Activated CD4-positive, CD25-positive, alpha-beta regulatory T cell treated with anti-CD3 and anti-CD28 coated beads, Interleukin-2, amount 50 U/mL, for 16 hours (primary cell): ENCODE results near the gene CCDC107.

Experiments
- DNase-seq: peaks from one replicate; pipeline ENCODE4 v3.0.0-alpha.2; 2020; ENCODE audit warnings: low read depth, low spot score

CCDC107 gene

DNA sequence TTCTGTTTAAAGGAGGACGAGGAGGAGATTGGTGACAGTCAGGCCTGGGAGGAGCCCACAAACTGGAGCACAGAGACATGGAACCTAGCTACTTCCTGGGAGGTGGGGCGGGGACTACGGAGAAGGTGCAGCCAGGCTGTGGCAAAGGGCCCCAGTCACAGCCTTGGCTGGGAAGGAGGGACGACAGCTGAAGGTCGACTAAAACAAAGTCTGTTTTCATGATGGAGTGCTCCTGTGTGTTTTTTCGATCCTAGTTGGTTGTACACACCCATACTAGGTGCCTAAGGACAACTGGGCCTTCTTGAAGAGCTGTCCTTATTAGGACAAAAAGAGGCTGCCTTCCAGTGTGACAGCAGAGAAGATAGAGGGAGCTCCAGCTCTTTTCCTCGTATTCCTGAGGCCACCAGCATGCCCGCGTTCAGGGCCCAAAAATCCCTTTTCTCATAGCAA, 2.9 kb downstream of the CCDC107 start:
- no peak for DNase-seq

DNA sequence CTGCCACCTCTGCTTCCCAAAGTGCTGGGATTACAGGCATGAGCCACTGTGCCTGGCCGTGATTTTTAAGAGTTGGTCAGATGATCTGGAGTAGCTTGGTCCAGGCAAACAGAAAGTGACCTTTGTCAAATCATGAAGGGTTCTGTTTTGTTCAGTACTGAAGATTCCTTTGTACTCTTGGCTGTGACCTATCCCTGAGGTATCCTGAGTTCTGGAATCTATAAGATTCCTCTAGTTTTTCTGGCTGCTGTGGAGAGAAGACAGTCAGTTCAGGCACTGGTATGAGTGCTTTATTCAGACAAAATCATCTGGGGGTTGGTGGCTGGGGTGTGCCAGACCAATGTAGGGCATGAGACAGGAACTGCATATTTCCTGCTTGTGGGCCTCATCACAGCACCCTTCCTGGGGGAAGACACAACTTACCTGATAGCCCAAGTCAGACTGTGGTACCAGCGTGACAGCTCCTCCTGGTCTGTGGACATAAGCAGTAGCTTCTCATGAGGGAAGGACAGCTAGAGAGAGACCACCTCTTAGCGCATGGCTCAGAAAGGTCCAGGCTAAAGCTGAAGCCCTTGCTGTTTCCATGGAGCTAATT, 3.8 kb downstream of the CCDC107 start:
- no peak for DNase-seq

DNA sequence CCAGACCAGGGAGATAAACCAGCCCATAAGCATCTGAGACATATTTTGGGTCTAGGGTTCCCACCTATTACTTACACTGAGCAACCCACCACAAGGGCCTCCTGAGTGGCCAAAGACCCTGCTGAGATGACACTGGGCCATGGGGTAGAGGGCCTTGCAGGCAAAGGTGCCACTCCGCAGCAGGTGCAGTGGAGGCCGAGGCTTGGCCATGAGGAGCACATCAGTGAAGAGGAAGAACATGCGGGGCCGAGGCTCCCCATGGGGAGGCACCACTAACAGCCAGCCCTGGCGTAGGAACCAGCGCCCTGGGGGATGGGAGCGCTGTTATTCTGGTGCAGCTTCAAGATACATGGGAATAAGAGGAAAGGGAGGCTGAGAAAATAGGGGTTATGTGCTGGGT, 4.3 kb downstream of the CCDC107 start:
- no peak for DNase-seq

DNA sequence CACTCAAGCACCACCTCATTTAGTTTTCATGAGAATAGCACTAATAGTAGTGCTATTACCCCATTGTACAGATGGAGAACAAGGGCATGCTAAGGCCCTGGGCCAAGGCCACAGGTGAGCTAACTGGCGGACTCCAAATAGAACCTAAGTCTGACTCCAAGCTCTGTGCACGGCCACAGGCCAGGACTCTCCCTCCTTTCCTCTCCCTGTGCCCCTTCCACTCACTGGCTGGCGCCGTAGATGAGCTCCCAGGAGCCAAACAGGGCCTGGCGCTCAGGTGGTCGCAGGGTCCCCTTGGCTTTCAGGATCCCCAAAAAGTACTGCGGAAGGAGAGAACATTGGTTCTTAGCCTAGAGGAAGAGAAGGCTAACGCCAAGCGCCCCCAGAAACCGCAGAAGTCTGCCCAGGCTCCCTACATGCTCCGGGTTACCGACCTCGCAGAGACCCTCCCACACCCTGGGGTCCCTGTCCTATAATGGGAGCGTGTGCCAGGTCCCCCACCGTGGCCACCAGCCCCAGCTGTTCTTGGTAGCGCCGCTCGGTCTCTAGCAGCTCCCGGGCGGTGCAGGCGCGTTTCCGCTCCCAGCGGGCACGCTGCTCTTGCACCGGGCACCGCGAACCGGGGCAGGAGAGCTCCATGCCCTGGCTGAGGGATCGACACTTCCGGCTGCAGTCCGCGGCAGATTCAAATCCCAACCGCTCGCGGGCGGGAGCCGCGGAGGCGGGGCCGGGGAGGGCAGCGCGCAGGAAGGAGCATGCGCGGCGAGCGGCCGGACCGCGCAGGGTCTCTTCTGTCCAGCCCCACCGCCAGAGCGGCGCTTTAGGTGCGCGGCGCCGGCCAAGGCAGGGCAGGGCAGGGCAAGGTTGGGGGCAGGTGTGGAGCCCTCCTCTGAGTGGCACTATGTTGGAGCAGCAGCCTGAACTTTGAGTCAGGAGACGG, 6.7 kb downstream of the CCDC107 start, which contains the start of gene ARHGEF39:
ARHGEF39 (minus strand) TSS at position 665 of the 940 bp plus-strand sequence; CDS start at position 639, 26 bp downstream.
- DNase-seq, result peak; percentile 44

DNA sequence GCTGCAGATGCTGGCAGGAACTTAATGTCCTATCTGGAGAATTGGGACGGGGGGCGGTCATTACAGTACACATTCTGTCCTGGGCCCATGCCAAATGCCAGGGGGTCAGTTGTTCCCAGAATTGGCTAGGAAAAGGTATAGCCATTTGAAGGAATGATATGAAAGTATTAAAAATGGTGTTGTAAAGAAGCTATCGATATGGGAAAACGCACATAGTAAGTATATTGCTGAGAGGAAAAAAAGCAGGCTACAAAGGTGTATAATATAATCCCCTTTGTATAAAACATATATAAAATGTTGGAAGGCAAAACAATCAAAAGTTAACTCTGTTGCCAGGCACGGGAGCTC, 7.4 kb downstream of the CCDC107 start:
- DNase-seq, result no peak

DNA sequence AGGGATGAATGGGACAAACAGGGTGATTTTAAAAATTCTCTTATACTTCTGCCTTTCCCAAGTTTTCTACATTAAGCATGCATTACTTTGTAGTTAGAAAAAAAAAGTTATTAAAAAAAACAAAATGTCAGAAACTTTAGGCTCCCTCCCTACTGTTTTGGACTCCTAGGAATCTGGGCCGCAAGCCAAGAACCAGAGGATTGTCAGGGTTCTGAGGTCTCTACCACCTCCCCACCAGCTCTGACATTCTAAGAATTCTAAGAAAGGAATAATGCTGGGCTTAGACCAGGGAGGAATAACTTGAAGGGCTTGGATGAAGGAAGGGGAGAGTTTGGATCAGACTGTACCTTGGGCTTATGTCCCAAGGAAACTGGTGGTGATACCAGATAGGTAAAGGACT, 8.0 kb downstream of the CCDC107 start:
- DNase-seq, result no peak

DNA sequence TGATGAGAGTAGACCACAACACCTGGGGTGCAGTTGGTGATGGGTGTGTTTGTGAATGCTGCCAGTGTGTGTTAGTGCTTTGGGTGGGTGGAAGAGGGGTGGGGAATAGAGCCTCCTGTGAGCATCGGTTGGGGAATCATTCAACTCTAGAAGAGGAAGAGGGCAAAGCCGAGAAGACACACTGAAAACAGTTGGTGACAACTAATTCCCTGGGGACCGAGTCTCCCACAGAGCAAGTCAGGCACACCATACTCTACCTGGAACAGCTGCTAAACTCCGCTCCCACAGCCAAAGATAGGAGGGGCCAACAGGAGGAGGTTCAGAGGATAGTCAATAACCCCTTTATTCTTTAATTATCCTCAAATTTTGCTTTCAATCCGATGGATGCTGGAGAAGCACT, 8.5 kb downstream of the CCDC107 start:
- DNase-seq, result no peak

DNA sequence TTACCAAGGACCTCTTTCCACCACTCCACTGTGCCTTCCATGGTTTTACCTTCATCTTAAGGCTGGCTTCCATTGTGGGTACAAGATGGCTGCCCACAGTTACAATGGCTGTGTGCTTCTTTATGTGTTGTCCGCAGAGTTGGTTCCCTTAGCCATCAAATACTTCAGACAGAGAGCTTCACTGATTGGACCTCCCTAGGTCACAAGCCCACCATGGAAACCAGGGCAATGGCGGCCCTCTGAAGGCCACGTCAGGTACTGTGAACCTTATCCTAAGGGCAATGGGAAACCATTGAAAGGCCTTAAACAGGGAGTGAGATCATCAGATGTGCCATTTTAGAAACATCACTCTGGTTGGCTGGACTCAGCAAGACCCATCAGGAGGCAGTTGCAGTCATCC, 9.8 kb downstream of the CCDC107 start:
- no peak for DNase-seq

DNA sequence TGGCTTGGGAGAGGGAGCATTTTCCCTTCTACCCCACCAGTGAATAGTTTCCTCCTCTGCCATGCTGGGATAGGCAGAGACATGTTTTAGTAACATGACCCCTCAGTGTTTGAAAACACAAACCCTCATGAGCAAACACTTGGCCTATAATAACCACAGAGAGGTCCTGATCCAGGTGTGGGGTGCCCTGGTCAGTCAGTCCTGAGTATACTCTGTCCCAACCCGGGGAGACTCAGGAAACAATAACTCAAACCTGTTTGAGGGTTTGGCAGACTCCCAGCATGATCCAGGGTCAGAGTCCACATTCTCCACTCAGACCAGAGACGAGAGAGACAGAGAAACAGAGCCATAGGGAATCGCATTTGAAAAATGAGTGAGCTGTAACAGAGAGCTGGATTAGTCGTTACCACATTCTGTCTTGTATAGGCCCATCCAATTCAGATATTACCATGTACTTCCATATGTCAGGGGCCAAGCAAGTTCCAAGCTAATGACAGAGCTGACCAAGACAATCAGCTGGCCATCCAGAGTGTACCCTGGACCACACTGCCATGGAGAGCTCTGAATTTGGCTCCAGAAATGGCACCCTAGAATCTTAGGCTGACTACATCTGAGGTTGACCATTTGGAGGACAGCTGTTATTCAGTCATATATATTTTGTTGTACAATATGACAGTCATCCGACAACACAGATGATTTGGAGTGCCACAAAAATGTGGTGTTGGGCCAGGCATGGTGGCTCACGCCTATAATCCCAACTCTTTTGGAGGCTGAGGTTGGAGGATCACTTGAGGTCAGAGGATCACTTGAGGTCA, 11.4 kb downstream of the CCDC107 start:
- no peak for DNase-seq

DNA sequence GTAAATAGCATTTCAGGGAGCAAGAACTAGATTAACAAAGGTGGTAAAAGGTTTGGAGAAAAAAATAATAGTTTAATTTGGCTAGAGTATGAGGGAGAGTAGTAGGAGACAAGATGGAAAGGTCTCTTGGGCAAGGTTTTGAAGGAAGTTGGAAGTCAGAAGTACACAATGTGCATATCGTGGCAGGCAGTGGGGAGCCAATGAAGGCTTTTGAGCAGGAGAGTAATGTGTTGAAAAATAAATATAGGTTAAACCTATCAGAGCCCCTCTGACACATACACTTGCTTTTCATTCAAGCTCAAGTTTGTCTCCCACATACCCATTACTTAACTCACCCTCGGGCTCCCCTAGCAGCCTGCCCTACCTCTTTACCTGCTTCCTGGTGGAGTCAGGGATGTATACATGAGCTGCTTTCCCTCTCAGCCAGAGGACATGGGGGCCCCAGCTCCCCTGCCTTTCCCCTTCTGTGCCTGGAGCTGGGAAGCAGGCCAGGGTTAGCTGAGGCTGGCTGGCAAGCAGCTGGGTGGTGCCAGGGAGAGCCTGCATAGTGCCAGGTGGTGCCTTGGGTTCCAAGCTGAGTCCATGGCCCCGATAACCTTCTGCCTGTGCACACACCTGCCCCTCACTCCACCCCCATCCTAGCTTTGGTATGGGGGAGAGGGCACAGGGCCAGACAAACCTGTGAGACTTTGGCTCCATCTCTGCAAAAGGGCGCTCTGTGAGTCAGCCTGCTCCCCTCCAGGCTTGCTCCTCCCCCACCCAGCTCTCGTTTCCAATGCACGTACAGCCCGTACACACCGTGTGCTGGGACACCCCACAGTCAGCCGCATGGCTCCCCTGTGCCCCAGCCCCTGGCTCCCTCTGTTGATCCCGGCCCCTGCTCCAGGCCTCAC, 15.3 kb downstream of the CCDC107 start, which contains the start of gene CA9:
CA9 (plus strand) TSS at position 797 of the 893 bp plus-strand sequence; CDS start at position 829, 32 bp downstream.
- no peak for DNase-seq

DNA sequence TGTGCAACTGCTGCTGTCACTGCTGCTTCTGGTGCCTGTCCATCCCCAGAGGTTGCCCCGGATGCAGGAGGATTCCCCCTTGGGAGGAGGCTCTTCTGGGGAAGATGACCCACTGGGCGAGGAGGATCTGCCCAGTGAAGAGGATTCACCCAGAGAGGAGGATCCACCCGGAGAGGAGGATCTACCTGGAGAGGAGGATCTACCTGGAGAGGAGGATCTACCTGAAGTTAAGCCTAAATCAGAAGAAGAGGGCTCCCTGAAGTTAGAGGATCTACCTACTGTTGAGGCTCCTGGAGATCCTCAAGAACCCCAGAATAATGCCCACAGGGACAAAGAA, 15.9 kb downstream of the CCDC107 start:
- no peak for DNase-seq

DNA sequence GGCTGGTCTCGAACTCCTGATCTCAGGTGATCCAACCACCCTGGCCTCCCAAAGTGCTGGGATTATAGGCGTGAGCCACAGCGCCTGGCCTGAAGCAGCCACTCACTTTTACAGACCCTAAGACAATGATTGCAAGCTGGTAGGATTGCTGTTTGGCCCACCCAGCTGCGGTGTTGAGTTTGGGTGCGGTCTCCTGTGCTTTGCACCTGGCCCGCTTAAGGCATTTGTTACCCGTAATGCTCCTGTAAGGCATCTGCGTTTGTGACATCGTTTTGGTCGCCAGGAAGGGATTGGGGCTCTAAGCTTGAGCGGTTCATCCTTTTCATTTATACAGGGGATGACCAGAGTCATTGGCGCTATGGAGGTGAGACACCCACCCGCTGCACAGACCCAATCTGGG, 17.1 kb downstream of the CCDC107 start:
- no peak for DNase-seq

DNA sequence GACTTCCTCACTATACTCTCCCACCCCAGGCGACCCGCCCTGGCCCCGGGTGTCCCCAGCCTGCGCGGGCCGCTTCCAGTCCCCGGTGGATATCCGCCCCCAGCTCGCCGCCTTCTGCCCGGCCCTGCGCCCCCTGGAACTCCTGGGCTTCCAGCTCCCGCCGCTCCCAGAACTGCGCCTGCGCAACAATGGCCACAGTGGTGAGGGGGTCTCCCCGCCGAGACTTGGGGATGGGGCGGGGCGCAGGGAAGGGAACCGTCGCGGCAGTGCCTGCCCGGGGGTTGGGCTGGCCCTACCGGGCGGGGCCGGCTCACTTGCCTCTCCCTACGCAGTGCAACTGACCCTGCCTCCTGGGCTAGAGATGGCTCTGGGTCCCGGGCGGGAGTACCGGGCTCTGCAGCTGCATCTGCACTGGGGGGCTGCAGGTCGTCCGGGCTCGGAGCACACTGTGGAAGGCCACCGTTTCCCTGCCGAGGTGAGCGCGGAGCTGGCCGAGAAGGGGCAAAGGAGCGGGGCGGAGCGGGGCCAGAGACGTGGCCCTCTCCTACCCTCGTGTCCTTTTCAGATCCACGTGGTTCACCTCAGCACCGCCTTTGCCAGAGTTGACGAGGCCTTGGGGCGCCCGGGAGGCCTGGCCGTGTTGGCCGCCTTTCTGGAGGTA, 17.8 kb downstream of the CCDC107 start:
- no peak for DNase-seq

DNA sequence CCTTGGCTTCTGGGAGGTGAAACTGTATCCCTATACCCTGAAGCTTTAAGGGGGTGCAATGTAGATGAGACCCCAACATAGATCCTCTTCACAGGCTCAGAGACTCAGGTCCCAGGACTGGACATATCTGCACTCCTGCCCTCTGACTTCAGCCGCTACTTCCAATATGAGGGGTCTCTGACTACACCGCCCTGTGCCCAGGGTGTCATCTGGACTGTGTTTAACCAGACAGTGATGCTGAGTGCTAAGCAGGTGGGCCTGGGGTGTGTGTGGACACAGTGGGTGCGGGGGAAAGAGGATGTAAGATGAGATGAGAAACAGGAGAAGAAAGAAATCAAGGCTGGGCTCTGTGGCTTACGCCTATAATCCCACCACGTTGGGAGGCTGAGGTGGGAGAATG, 21.0 kb downstream of the CCDC107 start:
- no peak for DNase-seq

DNA sequence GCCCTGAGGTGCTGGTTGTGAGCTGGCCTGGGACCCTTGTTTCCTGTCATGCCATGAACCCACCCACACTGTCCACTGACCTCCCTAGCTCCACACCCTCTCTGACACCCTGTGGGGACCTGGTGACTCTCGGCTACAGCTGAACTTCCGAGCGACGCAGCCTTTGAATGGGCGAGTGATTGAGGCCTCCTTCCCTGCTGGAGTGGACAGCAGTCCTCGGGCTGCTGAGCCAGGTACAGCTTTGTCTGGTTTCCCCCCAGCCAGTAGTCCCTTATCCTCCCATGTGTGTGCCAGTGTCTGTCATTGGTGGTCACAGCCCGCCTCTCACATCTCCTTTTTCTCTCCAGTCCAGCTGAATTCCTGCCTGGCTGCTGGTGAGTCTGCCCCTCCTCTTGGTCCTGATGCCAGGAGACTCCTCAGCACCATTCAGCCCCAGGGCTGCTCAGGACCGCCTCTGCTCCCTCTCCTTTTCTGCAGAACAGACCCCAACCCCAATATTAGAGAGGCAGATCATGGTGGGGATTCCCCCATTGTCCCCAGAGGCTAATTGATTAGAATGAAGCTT, 21.8 kb downstream of the CCDC107 start:
- no peak for DNase-seq

DNA sequence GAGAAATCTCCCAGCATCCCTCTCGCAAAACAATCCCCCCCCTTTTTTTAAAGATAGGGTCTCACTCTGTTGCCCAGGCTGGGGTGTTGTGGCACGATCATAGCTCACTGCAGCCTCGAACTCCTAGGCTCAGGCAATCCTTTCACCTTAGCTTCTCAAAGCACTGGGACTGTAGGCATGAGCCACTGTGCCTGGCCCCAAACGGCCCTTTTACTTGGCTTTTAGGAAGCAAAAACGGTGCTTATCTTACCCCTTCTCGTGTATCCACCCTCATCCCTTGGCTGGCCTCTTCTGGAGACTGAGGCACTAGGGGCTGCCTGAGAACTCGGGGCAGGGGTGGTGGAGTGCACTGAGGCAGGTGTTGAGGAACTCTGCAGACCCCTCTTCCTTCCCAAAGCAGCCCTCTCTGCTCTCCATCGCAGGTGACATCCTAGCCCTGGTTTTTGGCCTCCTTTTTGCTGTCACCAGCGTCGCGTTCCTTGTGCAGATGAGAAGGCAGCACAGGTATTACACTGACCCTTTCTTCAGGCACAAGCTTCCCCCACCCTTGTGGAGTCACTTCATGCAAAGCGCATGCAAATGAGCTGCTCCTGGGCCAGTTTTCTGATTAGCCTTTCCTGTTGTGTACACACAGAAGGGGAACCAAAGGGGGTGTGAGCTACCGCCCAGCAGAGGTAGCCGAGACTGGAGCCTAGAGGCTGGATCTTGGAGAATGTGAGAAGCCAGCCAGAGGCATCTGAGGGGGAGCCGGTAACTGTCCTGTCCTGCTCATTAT, 22.4 kb downstream of the CCDC107 start:
- DNase-seq, result no peak

DNA sequence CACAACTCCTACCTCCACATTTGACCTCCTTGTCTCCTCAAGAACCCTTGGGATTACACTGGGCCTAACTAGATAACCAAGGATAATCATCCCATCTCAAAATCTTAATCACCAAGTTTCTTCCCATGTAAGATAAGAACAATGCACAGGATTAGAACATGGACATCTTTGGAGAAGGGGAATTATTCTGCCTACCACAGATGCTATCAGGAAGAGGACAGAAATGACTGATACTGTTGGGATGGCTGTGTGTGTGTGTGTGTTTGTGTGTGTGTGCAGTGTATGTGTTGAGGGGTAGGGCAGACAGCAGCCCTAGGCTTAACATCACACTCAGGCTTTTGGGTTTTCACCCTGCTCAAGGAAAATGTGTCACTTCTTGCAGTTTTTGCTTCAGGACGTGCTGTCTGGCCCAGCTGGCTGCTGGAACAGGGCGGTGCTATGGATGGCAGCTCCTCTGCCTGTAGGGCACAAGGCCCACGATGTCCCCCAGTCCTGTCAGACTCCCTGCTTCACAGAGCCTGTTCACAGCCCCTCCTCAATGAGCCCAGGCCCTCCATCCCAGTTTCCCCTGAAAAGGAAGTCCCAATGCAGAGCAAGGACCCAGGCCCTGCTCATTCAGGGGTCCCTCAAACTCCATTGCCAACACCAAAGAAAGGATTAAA, 23.4 kb downstream of the CCDC107 start:
- no peak for DNase-seq

DNA sequence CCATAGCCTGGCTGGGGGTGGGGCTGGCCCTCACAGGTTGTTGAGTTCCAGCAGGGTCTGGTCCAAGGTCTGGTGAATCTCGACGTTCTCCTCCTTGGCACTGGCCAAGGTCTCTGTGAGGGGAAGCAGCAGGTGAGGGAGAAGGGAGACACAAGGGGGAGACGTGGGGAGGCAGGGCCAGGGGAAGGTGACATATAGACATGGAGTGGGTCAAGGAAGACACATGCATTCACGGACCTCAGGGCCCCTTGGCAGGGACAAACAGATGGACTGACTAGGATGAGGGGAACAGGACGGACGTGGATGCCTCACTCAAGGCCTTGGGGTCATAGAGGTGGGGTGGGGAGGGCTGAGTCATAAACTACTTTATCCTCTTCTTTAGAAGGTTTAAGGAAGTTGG, 24.0 kb downstream of the CCDC107 start:
- no peak for DNase-seq
